ENCODE results near the gene BMP8A.

Gene BMP8A

DNA sequence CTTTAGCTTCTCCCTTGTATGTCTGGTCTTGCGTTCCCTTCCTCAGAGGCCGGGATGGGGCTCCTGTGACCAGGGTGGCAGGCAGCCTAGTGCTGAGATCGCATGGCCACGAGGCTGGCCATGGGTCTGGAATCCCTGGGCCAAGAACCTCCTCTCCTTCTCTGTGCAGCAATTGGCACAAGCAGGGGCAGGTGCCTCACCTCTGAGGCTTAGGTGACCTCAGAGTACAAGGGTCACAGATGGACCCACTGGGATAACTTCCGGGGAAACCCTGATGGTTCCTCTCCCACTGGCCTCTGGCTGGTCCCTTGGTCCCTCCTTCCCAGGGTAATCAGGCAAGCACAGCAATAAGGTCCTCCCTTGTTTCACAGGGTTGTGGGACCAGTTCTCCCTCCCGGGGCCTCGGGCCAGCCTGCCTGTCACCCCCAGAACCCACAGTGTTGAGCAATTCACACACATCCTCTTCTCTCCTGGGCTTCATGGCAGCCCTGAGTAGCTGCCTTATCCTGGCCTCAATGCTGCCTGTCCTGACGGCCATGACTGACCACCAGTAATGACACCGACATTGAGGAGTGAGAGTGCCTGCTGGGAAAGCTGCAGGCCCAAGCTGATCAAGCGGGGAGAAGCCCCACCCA is 38.6 kb downstream of the BMP8A start:
- no peak for DNase-seq

DNA sequence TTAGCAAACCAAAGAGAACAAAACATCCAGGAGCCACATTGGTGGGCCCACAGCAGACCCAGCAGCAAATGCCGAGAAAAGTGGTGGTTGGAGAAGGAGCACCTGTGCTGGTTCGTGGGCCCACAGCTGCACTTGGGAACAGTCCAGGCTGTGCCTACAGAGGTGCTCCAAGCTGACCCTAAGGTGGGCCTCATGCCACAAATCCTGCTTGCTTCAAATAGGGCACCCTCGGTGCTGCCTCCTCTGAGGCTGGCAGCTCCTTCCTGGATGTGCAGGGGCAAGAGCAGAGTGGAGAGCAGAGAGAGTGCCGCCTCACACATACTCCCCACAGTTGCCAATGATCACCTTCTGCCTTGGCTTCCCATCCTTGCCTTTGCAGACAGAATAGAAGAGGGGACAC is 40.1 kb downstream of the BMP8A start:
- DNase-seq: no peak

DNA sequence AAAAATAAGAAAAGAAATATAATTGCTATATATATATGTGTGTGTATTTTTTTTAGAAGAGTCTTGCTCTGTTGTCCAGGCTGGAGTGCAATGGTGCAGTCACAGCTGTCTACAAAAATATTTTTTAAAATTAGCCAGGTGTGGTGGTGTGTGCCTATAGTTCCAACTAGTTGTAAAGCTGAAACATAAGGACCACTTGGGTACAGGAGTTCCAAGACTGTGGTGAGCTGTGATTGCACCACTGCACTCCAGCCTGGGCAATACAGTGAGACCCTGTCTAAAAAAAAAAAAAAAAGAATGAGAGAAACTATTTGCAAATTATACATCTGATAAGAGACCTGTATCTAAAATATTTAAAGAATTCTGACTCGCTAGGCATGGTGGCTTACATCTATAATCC is 42.0 kb downstream of the BMP8A start:
- no peak for DNase-seq

DNA sequence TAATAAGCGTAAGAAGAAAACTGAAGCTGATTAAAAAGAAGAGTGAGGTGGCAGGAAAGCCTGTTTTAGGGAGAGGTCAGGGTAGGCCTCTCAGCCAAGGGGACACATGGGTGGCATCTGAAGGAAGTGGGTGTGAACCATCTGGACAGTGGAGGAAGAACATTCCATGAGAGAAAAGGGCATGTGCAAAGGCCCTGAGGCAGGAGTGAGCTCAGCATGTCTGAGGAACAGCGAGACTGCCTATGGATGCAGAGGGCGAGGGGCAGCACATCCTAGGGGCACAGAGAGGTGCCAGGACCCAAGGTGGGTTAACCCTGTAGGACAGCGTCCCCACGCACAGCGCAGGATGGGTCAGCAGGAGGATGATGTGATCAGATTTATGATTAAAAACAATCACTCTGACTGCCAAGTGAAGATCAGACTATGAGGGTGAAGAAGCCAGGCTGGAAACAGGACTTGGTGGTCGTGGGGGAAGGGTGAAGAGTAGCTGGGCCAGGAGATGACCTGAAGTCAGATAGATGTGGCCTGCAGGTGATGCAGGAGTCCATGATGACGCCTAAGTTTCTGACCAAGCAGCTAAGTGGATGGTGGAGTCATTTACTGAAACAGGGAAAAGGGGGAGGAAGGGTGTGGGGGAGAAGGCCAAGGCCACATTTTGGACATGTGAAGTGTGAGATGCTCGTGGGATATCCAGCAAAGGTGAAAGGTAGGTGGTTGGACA is 47.3 kb downstream of the BMP8A start:
- DNase-seq: no peak

DNA sequence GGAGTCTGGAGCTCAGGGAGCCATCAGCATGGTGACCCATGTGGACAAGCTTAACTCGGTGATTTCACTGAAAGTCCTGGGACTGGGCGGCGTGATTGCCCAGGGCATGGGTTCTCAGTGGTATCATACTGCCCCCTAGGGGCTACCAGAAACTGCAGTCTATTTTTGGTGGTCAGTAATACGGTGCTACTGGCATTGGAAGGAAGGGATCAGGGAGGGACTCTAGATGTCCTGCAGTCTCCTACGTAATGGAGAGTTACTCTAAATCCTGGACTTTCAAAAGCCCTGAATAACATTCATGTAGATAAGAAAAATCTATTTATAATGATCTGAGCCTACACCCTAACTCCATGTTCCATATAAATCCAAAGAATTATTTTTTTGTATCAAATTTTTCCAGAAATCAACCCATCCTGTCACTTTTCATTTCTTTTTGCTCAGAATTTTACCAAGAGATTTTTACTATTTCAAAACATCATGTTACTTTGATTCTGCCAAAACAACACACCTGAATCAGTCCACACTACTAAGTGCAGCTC is 47.9 kb downstream of the BMP8A start:
- DNase-seq: no peak

DNA sequence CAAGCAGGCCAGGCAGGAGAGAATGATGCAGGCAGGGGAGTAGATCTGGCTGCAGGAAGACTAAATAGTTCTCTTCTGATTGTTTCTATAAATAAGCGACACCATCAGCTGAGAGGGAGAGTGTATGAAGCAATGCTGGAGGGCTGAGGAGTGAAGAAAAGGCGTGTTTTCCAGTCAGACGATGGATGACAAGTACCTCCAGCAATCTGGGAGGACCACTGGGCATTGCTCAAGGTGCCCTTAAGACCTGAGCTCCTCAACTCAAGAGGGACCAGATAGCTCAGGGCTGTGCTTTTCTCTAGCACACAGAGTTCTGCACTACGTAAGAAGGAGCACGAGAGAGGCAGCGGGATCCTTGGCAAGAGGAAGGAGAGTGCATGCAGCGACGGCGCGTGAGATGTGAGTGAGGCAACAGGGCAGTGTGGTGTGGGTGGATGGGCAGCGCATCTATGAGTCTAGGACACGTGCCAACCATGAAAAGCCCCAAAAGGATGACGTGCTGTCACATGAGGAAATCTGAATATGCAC is 49.1 kb downstream of the BMP8A start:
- DNase-seq: no peak

DNA sequence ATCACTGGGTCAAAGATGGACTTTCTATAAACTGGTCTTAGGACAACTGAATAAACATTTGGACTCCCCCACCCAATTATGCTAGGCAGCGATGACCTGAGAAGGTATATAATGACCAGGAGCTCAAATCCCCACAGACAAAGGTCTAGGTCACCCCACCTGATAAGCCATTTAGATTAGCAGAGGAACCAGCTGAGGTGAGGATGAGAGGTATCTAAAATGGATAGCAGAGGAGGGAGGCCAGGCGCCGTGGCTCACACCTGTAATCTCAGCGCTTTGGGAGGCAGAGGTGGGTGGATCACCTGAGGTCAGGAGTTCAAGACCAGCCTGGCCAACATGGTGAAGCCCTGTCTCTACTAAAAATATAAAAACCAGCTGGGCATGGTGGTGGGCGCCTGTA is 51.5 kb downstream of the BMP8A start:
- no peak for DNase-seq

DNA sequence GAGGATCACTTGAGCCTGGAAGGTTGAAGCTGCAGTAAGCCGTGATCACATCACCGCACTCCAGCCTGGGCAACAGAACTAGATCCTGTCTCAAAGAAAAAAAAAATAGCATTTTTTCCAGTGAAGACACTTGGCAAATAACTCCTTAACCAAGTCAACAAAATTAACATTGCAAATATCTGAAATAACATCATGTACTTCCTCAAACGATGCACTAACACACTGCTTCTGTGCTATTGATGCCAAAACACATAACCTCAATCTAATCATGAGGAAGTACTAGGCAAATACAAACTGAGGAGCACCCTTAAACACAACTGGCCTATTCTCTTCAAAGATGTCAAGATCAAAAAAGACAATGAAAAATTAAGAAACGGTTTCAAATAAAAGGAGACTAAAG is 52.9 kb downstream of the BMP8A start:
- DNase-seq: no peak

DNA sequence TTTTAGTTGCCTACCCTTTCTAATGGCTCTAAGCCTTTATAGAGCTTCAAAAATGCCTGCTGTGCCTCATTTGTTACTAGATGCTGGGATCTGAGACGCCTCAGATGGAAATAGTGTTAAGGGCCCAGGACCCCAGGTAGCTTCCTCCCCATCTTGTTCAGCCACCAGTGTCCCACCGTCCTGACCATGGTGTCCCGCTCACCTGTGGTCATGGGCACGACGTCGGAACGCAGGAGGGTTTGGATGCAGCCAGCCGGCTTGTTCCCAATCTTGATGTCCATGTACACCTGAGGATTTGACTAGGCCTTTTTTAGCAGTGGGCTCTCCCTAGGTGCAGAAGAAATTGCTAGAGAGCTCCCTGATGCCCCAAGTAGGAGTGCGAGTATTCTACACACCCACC is 54.1 kb downstream of the BMP8A start:
- no peak for DNase-seq

DNA sequence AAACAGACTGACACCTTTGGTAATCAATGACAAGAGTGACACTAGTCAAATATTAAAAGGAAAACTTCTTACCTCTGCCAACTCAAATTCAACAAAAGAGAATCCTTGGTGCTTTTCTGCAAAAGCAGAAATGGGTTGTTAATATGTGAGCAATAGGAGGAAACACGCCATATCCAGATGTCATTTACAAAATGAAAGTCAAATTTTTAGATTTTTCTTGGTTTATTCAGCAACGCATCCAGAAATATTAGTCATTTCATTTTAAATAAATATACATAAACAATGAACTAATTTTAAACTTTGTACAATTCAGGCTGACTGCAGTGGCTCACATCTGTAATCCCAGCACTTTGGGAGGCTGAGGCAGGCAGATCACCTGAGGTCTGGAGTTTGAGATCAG is 62.8 kb downstream of the BMP8A start:
- DNase-seq: no peak

DNA sequence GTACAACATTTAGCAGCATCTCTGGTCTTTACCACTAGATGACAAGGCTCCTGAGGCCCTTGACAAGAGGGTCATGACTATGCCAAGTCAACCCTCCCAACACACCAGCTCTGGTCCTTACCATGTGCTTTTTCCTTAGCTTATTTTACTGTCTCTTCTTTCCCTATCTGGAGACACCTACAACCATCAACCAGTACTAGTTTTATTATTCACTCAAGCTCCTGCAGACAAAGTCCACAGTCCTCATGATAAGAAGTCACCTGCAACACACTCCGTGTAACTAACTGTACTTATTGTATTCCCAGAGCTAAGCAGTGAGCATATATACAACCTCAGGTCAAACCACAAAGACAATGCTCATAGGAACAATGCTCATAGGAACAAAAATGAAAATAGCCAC is 69.8 kb downstream of the BMP8A start:
- DNase-seq: no peak

DNA sequence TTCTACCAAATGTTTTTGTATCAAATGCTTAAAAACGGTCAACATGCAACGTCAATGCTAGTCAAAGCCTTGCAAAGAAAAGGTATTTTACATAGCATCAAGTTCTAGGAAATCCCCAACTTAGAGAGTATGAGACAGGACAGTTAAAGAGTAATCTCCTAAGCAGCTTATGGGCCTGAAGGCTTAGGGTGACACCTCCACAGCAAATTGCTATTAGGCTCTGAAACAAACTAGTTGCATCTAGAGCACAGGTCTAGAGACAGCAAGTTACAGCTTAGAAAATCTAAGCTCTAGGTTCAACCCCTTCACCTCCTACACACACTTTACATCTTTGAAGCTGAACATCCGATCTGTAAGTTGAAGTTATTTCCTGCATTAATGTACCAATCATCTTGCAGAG is 71.5 kb downstream of the BMP8A start:
- DNase-seq: no peak

DNA sequence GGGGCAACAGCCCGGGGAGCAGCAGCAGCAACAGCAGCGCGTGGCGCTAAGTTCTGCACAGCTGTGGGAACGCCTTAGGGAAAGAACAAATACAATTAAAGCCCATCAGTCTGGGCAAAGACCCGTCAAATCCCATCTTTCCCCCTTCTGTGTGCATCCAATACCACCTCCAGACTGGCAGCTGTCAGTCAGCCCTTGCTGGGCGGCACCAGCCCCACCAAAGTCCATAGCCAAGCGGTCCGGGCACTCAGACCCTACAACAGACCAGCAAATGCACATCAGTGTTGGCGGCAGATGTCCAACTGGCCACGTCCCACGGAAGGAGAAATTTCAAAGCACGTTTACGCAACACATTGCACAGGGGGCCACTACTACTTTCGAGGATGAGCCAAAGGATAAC is 72.2 kb downstream of the BMP8A start:
- no peak for DNase-seq

DNA sequence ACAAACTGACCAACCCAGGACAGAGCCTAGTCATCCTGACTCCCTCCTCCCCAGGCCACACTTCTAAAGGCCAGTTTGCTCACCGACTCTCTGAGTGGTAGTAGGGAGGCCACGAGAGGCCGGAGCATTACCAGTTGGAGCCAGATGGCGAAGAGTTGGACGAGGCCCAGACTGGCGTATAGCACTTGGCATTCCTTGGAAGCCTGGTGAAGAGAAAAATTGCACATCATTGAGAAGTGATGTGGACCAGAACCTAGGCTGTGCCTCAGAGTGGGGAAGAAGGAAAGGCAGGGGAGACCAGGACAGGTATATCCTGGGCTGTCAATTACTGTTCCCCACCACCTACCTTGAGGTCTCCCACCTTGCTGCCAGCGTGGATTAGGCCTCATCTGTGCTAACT is 72.9 kb downstream of the BMP8A start:
- no peak for DNase-seq

DNA sequence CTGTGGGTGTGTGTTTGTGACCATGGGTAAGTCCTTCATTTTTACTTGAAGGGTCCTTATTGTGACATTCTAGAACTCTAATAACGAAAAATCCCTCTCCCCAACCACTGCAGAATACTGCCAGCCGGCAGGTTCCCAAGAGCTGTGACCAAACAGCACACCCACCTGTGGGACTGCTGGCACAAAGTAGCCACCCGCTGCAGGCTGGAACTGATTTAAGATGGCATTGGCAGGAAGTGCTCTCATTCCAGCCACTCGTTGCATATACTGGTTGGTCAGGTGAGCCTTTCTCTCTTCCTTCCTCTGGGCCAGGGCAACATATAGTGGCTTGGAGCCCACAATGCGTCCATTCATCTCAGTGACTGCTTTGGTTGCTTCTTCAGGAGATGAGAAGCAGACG is 73.5 kb downstream of the BMP8A start:
- DNase-seq: no peak

DNA sequence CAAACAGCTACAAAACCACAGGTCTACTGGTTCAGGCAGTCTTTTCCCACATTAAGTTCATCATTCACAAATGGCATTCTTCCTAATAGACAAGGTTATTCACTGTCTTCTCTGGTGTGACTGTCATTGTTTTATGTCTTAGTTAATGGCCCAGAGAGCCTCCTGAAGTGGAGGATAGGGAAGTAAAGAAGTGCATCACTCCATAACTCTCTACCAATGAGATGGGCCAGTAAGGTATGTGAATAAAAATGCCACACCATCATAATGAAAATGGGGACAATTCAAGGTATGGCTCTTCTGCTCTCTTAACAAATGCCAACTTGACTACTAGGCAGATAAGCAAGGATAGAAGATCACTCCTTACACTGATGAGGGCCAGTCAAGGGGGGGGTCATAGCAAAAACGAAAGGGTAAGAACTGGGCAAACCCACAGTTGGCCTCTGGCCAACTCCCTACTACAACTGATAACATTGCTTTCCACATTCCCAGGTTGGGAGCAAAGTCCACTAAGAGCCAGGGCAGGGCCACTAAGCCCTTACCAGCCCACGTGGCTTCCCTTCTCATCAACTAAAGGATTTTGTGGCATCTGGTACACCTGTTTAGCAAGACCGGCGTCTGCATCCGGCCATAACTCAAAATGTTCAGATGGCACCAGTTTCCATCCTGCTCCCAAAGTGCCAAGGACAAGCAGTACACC is 75.2 kb downstream of the BMP8A start:
- DNase-seq: no peak

DNA sequence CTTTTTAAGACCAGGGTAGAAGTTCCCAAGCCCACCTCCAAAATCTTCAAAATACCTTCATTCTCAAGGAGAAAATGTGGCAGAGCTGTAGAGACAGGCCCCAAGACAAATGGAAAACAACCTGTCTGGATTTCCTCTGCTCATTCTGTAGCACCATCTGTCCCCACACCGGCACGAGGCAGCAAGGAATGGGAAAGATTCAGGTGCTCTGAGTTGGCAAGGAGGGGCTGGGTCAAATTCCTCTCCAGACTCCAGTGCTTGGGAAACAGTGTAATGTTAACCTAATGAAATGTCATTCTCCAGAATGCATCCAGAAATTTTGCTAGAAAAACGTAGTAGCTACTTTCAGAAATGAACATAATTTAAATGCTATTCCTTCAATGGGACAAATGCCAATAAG is 75.9 kb downstream of the BMP8A start:
- no peak for DNase-seq

DNA sequence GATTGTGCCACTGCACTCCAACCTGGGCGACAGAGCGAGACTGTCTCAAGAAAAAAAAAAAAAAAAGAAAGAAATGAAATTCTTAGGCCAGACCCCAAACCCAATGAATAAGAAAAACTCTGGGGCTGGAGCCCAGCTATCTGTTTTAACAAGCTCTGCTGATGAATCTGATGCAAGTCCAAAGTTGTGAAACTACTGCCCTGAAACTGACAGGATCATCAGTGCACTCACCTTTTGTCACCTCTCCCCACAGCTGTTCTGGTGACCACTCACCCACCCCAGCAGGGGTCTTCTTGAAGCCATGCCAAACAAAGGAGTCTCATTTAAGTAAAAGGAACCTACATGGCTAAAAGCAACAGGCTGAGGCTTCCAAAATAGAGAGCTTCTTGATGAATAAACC is 76.8 kb downstream of the BMP8A start:
- DNase-seq: no peak

DNA sequence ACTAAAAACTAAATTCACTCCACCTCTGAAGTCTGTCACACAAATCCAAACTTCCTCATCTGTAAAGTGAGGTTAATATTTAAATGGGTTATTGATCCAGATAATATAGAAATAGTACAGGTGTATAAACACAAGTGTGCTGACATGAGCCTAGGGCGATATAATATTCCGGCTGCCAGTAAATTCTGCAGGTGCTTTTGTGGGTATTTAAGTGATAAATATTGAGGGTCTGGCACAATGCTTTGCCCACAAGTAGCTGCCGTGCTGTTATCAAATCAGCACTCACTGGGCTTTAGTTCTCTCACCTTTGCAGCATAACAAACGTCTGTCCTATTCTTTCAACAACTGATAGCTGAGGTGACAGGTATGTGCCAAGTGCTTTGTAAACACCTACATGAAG is 77.6 kb downstream of the BMP8A start:
- no peak for DNase-seq

DNA sequence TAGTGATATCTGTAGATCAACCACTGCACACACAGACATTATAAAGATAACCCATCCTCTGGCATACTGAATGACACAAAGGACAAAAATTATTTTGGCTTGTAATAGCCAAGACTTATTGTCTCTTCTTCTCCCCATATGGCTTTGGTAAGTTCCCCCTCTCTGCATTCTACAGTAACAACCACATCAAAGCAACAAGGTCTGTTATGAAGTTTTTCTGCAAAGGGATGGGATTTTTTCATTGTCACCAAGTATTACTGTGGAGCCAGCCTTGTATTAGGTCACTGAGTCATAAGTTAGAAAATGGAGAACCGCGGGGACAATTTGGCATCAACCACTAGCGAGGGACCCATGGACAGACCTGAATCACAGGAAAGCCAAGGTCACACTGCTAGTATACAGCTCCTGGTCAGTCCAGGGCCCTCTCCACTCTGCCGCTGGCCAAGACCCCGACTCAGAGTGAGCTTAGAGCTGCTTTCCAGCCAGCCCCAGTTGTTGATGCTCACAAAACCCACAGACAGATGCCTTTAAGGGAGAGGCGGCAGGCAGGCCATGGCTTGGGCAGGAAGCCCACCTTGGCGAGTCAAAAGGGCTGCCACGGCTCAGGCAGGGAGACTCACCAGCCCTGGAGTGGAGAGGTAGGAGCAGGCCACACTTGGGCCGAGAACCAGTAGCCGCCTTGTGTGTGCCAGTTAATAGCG is 79.2 kb downstream of the BMP8A start:
- no peak for DNase-seq

DNA sequence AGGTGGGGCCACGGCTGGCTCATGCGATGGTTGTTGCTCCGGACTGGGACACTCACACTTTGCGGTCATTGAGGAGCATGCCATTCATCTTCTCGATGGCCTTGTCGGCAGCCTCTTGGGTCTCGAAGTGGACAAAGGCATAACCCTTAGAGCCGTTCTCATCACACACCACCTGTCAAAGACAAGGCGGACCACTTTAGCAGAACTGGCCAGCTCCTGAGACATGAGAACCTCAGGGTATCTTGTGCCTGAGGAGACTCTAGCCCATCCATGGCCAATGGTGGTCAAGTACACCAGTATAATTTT is 79.7 kb downstream of the BMP8A start:
- DNase-seq: no peak

DNA sequence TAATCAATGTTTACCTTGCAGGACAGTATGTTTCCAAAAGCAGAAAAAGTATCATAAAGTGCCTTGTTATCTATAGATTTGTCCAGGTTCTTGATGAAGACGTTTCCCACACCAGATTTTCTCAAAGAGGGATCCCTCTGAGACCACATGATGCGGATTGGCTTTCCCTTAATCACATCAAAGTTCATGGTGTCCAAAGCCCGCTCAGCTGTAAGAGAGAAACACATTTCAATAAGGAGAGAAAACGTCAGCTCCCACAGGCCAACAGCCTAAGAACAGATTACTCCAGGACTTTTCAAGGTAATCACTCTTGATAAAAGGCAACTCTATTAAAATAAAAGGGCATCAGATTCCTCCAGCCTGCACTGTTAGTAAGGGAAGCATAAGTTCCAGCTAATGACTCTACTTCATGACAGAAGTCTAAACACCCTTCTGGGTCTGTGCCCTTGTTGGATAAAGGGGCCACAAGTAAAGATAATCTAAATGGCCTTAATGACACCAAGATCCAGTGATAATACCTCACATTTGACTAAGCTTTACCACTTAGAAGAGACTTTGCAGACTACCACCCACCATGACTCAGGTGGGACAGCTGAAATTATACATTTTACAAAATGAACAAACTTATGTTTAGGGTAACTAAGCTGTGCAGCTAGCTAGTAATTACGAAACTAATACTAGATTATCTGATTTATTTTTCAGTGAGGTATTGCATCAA is 81.1 kb downstream of the BMP8A start:
- no peak for DNase-seq

DNA sequence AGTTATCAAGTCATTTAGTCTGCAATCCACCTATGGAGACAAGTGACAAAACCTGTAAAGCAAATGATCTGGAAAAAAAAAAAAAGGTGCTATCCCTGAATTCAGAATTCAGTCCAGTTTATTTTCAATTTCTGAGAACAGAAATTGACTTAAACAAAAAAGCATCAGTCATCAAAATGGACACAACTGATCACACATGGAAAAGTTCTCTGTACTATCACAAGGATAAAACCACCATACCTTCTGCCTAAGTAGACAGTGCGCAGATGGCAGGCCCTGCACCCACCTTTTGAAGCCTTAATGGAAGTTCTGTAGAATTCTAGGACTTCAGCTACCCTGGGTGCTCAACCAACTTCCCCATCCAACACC is 81.6 kb downstream of the BMP8A start:
- DNase-seq: no peak

Measured in KG1 (cell line).